Measurements from ENCODE around the gene URB1. TPM values are rescaled to one million over a fixed set of nuclear protein-coding genes. Genes with fewer than 3 reads are reported as not detected.

Gene URB1
- total RNA-seq, 1 experiment from 2014 or later = 18.1 TPM

GRCh38 chr21:32352526-32352925, 40.3 kb downstream of the URB1 start:
- TF ChIP-seq CTCF (IDR thresholded peaks at IDR 0.05) (no peak), SIN3A (IDR thresholded peaks at IDR 0.05; ENCODE audit: borderline replicate concordance, insufficient read depth, low read depth, low read length) (no peak), POLR2AphosphoS5 (IDR thresholded peaks at IDR 0.05; ENCODE audit: low read depth, low read length) (no peak), REST (IDR thresholded peaks at IDR 0.05; ENCODE audit: insufficient read depth in 1 of 2, low read depth in 2 of 2, low read length in 1 of 2) (no peak), TCF7L2 (IDR thresholded peaks at IDR 0.05; ENCODE audit: low read depth, low read length) (no peak)
- in situ Hi-C loops (cut with HindIII; ENCODE audit: low pct_unique_long_range_greater_than_20kb, low sequenced_read_pairs) = no loop called here
- H3K36me3 ChIP-seq (ENCODE audit: control insufficient read depth, insufficient read depth, low read length) = peaks cover 7% of the 10 kb centered on the region
- BruUV-seq (replicated peaks) = no TSS peak
- H3K4me1 ChIP-seq (ENCODE audit: control insufficient read depth, insufficient read depth, low read length) = no peaks in the 10 kb centered on the region
- ChIA-PET CTCF (no interaction called here), POLR2A (no interaction called here)
- H3K27me3 ChIP-seq (ENCODE audit: control insufficient read depth, insufficient read depth, low read length) = no peaks in the 10 kb centered on the region
- DNase-seq (ENCODE audit: low read depth, low spot score) (no peak), ATAC-seq (no peak)
- no peak overlapping the region for H3K4me3 ChIP-seq (ENCODE audit: low read depth in 2 of 2, low read length in 2 of 2)
- intact Hi-C loops (cut with micrococcal nuclease; ENCODE audit: unreplicated experiment) = no loop called here
- no peaks in the 10 kb centered on the region for H3K9me3 ChIP-seq (ENCODE audit: control insufficient read depth, insufficient read depth, low read depth, low read length)
- H3K27ac ChIP-seq (ENCODE audit: low read length) = no peak overlapping the region

GRCh38 chr21:32351428-32351827, 41.4 kb downstream of the URB1 start:
- in situ Hi-C loops (cut with HindIII; ENCODE audit: low pct_unique_long_range_greater_than_20kb, low sequenced_read_pairs) (no loop called here), intact Hi-C loops (cut with micrococcal nuclease; ENCODE audit: unreplicated experiment) (no loop called here)
- ATAC-seq (no peak), DNase-seq (ENCODE audit: low read depth, low spot score) (no peak)
- Histone ChIP-seq H3K27me3 (ENCODE audit: control insufficient read depth, insufficient read depth, low read length) (no peaks in the 10 kb centered on the region), H3K4me3 (ENCODE audit: low read depth in 2 of 2, low read length in 2 of 2) (no peak overlapping the region), H3K36me3 (ENCODE audit: control insufficient read depth, insufficient read depth, low read length) (peaks cover 7% of the 10 kb centered on the region), H3K4me1 (ENCODE audit: control insufficient read depth, insufficient read depth, low read length) (no peaks in the 10 kb centered on the region), H3K27ac (ENCODE audit: low read length) (no peak overlapping the region), H3K9me3 (ENCODE audit: control insufficient read depth, insufficient read depth, low read depth, low read length) (no peaks in the 10 kb centered on the region)
- POLR2A ChIA-PET = no interaction called here
- CTCF ChIA-PET = no interaction called here
- no TSS peak for BruUV-seq (replicated peaks)
- no peak for TF ChIP-seq SIN3A (IDR thresholded peaks at IDR 0.05; ENCODE audit: borderline replicate concordance, insufficient read depth, low read depth, low read length)

- no peak overlapping the region for H3K27ac ChIP-seq (ENCODE audit: low read length)
- no peak for TF ChIP-seq CTCF (IDR thresholded peaks at IDR 0.05)
- no peak for TF ChIP-seq TCF7L2 (IDR thresholded peaks at IDR 0.05; ENCODE audit: low read depth, low read length)
- no peak for TF ChIP-seq SIN3A (IDR thresholded peaks at IDR 0.05; ENCODE audit: borderline replicate concordance, insufficient read depth, low read depth, low read length)
- no peak for TF ChIP-seq POLR2AphosphoS5 (IDR thresholded peaks at IDR 0.05; ENCODE audit: low read depth, low read length)
- no peak for TF ChIP-seq REST (IDR thresholded peaks at IDR 0.05; ENCODE audit: insufficient read depth in 1 of 2, low read depth in 2 of 2, low read length in 1 of 2)
- no peaks in the 10 kb centered on the region for H3K9me3 ChIP-seq (ENCODE audit: control insufficient read depth, insufficient read depth, low read depth, low read length)
- no peak overlapping the region for H3K4me3 ChIP-seq (ENCODE audit: low read depth in 2 of 2, low read length in 2 of 2)
- BruUV-seq (replicated peaks) = no TSS peak
- in situ Hi-C loops (cut with HindIII; ENCODE audit: low pct_unique_long_range_greater_than_20kb, low sequenced_read_pairs) = no loop called here
- DNase-seq (ENCODE audit: low read depth, low spot score) = no peak
- ChIA-PET CTCF (no interaction called here), POLR2A (no interaction called here)
- peaks cover 7% of the 10 kb centered on the region for H3K36me3 ChIP-seq (ENCODE audit: control insufficient read depth, insufficient read depth, low read length)
- no peaks in the 10 kb centered on the region for H3K4me1 ChIP-seq (ENCODE audit: control insufficient read depth, insufficient read depth, low read length)
- H3K27me3 ChIP-seq (ENCODE audit: control insufficient read depth, insufficient read depth, low read length) = no peaks in the 10 kb centered on the region
- intact Hi-C loops (cut with micrococcal nuclease; ENCODE audit: unreplicated experiment) = no loop called here
- no peak for ATAC-seq
These were observed 41.8 kb downstream of the URB1 start for GRCh38 chr21:32350981-32351380.
